WTC11 (cell line): ENCODE data around the gene SECISBP2L. TPM values are rescaled to one million over a fixed set of nuclear protein-coding genes. Genes with fewer than 3 reads are reported as not detected.

Experiments
- ATAC-seq: fragments of 200-7000 bp; cut with Tn5 transposase; 2 replicates; pipeline ENCODE4 v1.10.0; 2021; ENCODE audit warnings: mild to moderate bottlenecking, moderate library complexity
- CTCF ChIA-PET: fragments of 300-600 bp; sonication (Branson Sonifier 250); formaldehyde crosslinking; loops from one replicate; lab custom pipeline; 2021; ENCODE audit warnings: antibody characterized with exemption; lab: Charles Lee
- POLR2A ChIA-PET: fragments of 350-600 bp; sonication (Branson Sonifier 250); formaldehyde crosslinking; loops from one replicate; lab custom pipeline; 2021; ENCODE audit warnings: antibody characterized with exemption; lab: Charles Lee
- DNase-seq: peaks from one replicate; pipeline ENCODE4 v3.0.0; 2021; ENCODE audit warnings: low spot score
- H3K27ac Mint-ChIP-seq: 2 replicates; pipeline ENCODE4 v1.8.0; 2021; ENCODE audit warnings: mixed read lengths
- H3K27me3 Mint-ChIP-seq: 2 replicates; pipeline ENCODE4 v1.8.0; 2021; ENCODE audit warnings: low read depth, mild to moderate bottlenecking, moderate library complexity, mixed read lengths
- H3K36me3 Mint-ChIP-seq: 2 replicates; pipeline ENCODE4 v1.8.0; 2021; ENCODE audit warnings: mixed read lengths
- H3K4me1 Mint-ChIP-seq: 2 replicates; pipeline ENCODE4 v1.8.0; 2022; ENCODE audit warnings: mixed read lengths
- H3K4me3 Mint-ChIP-seq: 2 replicates; pipeline ENCODE4 v1.8.0; 2021; ENCODE audit warnings: mild to moderate bottlenecking, moderate library complexity, mixed read lengths
- H3K9me3 Mint-ChIP-seq: 2 replicates; pipeline ENCODE4 v1.8.0; 2021; ENCODE audit warnings: mixed read lengths
- AR ChIP-seq: fragments of 250-450 bp; sonication (Bioruptor Pico); IDR thresholded peaks from 2 replicates; pipeline ENCODE4 v1.9.0; 2021; ENCODE audit warnings: mild to moderate bottlenecking
- CBFB ChIP-seq: sonication (generic); formaldehyde crosslinking; IDR thresholded peaks from 2 replicates; pipeline ENCODE4 v1.8.1; 2022; ENCODE audit warnings: mild to moderate bottlenecking, low read depth, missing genetic modification reagents
- GTF2I ChIP-seq: fragments of 250-450 bp; sonication (Bioruptor Pico); conservative IDR thresholded peaks from 2 replicates; pipeline ENCODE4 v1.4.0; 2021; ENCODE audit warnings: mild to moderate bottlenecking
- IRF1 ChIP-seq: sonication (generic); formaldehyde crosslinking; IDR thresholded peaks from 2 replicates; pipeline ENCODE4 v1.8.0; 2023; ENCODE audit warnings: missing genetic modification reagents
- JAZF1 ChIP-seq: fragments of 250-450 bp; sonication (Bioruptor Pico); IDR thresholded peaks from 2 replicates; pipeline ENCODE4 v1.9.0; 2021; ENCODE audit warnings: moderate library complexity, mild to moderate bottlenecking, inconsistent platforms
- JUN ChIP-seq: sonication (generic); formaldehyde crosslinking; IDR thresholded peaks from 2 replicates; pipeline ENCODE4 v1.8.0; 2023; ENCODE audit warnings: mild to moderate bottlenecking, missing genetic modification reagents
- KAT7 ChIP-seq: sonication (generic); formaldehyde crosslinking; IDR thresholded peaks from 2 replicates; pipeline ENCODE4 v1.8.1; 2023; ENCODE audit warnings: missing genetic modification reagents, mild to moderate bottlenecking, borderline replicate concordance
- MLX ChIP-seq: sonication (generic); formaldehyde crosslinking; IDR thresholded peaks from 2 replicates; pipeline ENCODE4 v1.8.1; 2023; ENCODE audit warnings: mild to moderate bottlenecking, missing genetic modification reagents, moderate library complexity
- NFYB ChIP-seq: sonication (generic); formaldehyde crosslinking; conservative IDR thresholded peaks from 2 replicates; pipeline ENCODE4 v1.8.0; 2022; ENCODE audit warnings: low read depth, missing genetic modification reagents
- NR2C2 ChIP-seq: sonication (generic); formaldehyde crosslinking; IDR thresholded peaks from 2 replicates; pipeline ENCODE4 v1.8.0; 2022; ENCODE audit warnings: mild to moderate bottlenecking, missing genetic modification reagents
- RELA ChIP-seq: sonication (generic); formaldehyde crosslinking; IDR thresholded peaks from 2 replicates; pipeline ENCODE4 v1.8.1; 2022; ENCODE audit warnings: missing genetic modification reagents, mild to moderate bottlenecking, borderline replicate concordance
- ZNF138 ChIP-seq: sonication (generic); formaldehyde crosslinking; conservative IDR thresholded peaks from 2 replicates; pipeline ENCODE4 v1.8.1; 2022; ENCODE audit warnings: mild to moderate bottlenecking, moderate library complexity, missing genetic modification reagents
- ZNF281 ChIP-seq: sonication (generic); formaldehyde crosslinking; IDR thresholded peaks from 2 replicates; pipeline ENCODE4 v1.8.0; 2023; ENCODE audit warnings: mild to moderate bottlenecking, missing genetic modification reagents
- ZNF423 ChIP-seq: fragments of 250-450 bp; sonication (Bioruptor Pico); IDR thresholded peaks from 2 replicates; pipeline ENCODE4 v2.1.2; 2022; ENCODE audit warnings: mild to moderate bottlenecking, moderate library complexity
- total RNA-seq: library from RNA; stranded (reverse); gene quantifications from 3 replicates; pipeline ENCODE4 v1.2.3, GENCODE V29; 2021
- TF ChIP-seq, protein P1 (sequence below): sonication (generic); formaldehyde crosslinking; IDR thresholded peaks from 2 replicates; pipeline ENCODE4 v1.8.1; 2023; ENCODE audit warnings: mild to moderate bottlenecking, moderate library complexity, missing genetic modification reagents
- TF ChIP-seq, protein P2 (sequence below): fragments of 250-450 bp; sonication (Bioruptor Pico); IDR thresholded peaks from 2 replicates; pipeline ENCODE4 v1.8.0; 2021; ENCODE audit warnings: mild to moderate bottlenecking
- TF ChIP-seq, protein P3 (sequence below): sonication (generic); formaldehyde crosslinking; IDR thresholded peaks from 2 replicates; pipeline ENCODE4 v1.8.1; 2022; ENCODE audit warnings: mild to moderate bottlenecking, moderate library complexity, missing genetic modification reagents

SECISBP2L gene
- total RNA-seq, 1 experiment from 2014 or later = 30.4 TPM

DNA sequence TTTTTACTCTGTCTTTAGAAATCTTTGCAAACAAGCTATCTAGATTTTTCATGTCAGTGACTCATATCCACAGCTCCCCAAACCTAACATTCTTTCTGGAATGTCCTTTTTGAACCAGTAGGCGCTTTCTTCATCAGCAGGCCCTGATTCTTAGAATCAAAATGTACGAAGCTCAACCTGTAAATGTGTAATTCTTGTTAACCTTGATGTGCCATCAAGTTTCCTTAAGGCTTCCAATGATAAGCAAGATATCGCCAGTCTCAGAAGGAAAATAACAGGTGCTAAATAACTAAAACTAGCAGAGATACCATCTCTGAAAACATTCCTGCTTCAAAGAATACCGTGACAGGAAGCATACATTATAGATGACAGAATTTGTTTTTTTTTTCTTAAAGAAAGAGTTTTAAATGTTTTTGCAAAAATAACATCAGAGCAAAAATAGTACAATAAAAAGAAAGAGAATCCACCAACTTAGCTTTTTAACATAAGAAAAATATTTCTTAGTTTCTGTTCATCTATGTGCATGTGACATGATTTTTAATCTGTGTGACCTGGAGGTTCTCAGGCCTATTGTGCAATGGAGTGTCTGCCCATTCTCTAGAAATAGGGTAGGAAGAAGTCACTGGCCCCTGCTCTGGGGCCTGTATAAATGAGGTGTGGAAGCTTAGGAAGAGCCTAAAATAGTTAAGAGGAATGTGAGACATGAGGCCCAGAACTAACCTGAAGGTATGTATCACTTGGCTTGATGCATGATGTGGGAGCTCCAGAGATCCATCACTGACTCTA lies 14.7 kb upstream of the SECISBP2L start:
- DNase-seq (no peak), ATAC-seq (no peak)
- Mint-ChIP-seq H3K27me3 (no peaks in the 10 kb centered on the region), H3K36me3 (no peaks in the 10 kb centered on the region), H3K27ac (no peak overlapping the region), H3K9me3 (peaks cover under 1% of the 10 kb centered on the region; the same call in 1 of the 2 replicates), H3K4me1 (peaks cover 5% of the 10 kb centered on the region), H3K4me3 (no peak overlapping the region)
- POLR2A ChIA-PET = no interaction called here
- TF ChIP-seq ZNF138 (CRISPR knock-in tag) = no peak
- no peak for TF ChIP-seq AR (CRISPR knock-in tag)
- TF ChIP-seq CBFB (CRISPR knock-in tag) = no peak
- TF ChIP-seq, protein P1, sequence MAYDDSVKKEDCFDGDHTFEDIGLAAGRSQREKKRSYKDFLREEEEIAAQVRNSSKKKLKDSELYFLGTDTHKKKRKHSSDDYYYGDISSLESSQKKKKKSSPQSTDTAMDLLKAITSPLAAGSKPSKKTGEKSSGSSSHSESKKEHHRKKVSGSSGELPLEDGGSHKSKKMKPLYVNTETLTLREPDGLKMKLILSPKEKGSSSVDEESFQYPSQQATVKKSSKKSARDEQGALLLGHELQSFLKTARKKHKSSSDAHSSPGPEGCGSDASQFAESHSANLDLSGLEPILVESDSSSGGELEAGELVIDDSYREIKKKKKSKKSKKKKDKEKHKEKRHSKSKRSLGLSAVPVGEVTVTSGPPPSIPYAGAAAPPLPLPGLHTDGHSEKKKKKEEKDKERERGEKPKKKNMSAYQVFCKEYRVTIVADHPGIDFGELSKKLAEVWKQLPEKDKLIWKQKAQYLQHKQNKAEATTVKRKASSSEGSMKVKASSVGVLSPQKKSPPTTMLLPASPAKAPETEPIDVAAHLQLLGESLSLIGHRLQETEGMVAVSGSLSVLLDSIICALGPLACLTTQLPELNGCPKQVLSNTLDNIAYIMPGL (CRISPR knock-in tag) = no peak
- TF ChIP-seq NFYB (CRISPR knock-in tag) = no peak
- no peak for TF ChIP-seq RELA (CRISPR knock-in tag)
- no peak for TF ChIP-seq JAZF1 (CRISPR knock-in tag)
- no peak for TF ChIP-seq KAT7
- CTCF ChIA-PET = no interaction called here

GRCh38 chr15:49059491-49059890 lies 13.2 kb upstream of the SECISBP2L start:
- CTCF ChIA-PET = no interaction called here
- no peak for DNase-seq

DNA sequence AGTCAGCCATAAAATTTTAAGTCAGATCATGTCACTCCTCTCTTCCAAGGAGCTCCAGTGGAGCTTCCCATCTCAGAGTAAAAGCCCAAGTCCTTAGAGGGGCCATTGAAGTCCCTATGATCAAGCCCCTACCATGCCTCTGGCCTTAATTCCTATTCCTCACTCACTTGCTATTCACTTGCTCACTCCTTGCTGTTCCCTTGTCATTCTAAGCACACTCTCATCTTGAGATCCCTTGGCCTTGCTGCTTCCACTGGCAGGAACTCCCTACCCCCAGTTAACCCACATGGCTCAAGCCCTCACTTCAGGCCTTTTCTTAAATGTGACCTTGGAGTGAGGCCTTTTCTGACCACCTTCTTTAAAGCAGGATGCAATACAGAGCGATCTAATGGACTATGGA lies 12.3 kb upstream of the SECISBP2L start:
- ATAC-seq (peak; percentile 64), DNase-seq (no peak)
- CTCF ChIA-PET = no interaction called here
- POLR2A ChIA-PET = interaction anchor here (0.7 kb wide), 1 partner anchor 12 kb away, joined by 3 read pairs; the partner anchor contains the start of gene SECISBP2L
- peaks cover 5% of the 10 kb centered on the region for H3K4me1 Mint-ChIP-seq
- H3K9me3 Mint-ChIP-seq = peaks cover 16% of the 10 kb centered on the region
- no peak overlapping the region for H3K27ac Mint-ChIP-seq
- TF ChIP-seq NR2C2 (CRISPR knock-in tag) (no peak), GTF2I (CRISPR knock-in tag) (no peak), KAT7 (no peak), MLX (CRISPR knock-in tag) (no peak), IRF1 (CRISPR knock-in tag) (no peak), ZNF423 (no peak)
- TF ChIP-seq, protein P2, sequence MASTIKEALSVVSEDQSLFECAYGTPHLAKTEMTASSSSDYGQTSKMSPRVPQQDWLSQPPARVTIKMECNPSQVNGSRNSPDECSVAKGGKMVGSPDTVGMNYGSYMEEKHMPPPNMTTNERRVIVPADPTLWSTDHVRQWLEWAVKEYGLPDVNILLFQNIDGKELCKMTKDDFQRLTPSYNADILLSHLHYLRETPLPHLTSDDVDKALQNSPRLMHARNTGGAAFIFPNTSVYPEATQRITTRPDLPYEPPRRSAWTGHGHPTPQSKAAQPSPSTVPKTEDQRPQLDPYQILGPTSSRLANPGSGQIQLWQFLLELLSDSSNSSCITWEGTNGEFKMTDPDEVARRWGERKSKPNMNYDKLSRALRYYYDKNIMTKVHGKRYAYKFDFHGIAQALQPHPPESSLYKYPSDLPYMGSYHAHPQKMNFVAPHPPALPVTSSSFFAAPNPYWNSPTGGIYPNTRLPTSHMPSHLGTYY (CRISPR knock-in tag) = no peak
- TF ChIP-seq, protein P3, sequence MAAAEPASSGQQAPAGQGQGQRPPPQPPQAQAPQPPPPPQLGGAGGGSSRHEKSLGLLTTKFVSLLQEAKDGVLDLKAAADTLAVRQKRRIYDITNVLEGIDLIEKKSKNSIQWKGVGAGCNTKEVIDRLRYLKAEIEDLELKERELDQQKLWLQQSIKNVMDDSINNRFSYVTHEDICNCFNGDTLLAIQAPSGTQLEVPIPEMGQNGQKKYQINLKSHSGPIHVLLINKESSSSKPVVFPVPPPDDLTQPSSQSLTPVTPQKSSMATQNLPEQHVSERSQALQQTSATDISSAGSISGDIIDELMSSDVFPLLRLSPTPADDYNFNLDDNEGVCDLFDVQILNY (CRISPR knock-in tag) = no peak
- H3K4me3 Mint-ChIP-seq = no peak overlapping the region
- no peaks in the 10 kb centered on the region for H3K36me3 Mint-ChIP-seq
- no peaks in the 10 kb centered on the region for H3K27me3 Mint-ChIP-seq

More at GRCh38 chr15:49059491-49059890, 13.2 kb upstream of the SECISBP2L start:
- Mint-ChIP-seq H3K4me1 (peaks cover 5% of the 10 kb centered on the region), H3K4me3 (no peak overlapping the region), H3K27ac (no peak overlapping the region), H3K36me3 (no peaks in the 10 kb centered on the region), H3K9me3 (peaks cover 13% of the 10 kb centered on the region), H3K27me3 (no peaks in the 10 kb centered on the region)
- TF ChIP-seq ZNF281 (CRISPR knock-in tag) (no peak), JUN (CRISPR knock-in tag) (no peak)
- POLR2A ChIA-PET = no interaction called here
- ATAC-seq = no peak
